GM23338 (cell line): ENCODE measurements around the gene FGF11. TPM values are rescaled to one million over a fixed set of nuclear protein-coding genes. Genes with fewer than 3 reads are reported as not detected.

Experiments used
- ATAC-seq: fragments of 200-7000 bp; cut with Tn5 transposase; 3 replicates; pipeline ENCODE4 v1.9.1; 2020
- DNase-seq: peaks from one replicate; pipeline ENCODE4 v3.0.0-alpha.2; 2015; ENCODE audit warnings: low spot score
- H2AFZ ChIP-seq: fragments of 200-600 bp; sonication (generic); 2 replicates; pipeline ENCODE4 v1.8.0; 2016; ENCODE audit warnings: antibody characterized with exemption, mild to moderate bottlenecking, moderate library complexity
- H3F3A ChIP-seq: fragments of 200-600 bp; sonication (generic); replicated peaks from 2 replicates; pipeline ENCODE4 v1.8.0; 2017; ENCODE audit warnings: antibody characterized with exemption, mixed run types, low read depth
- H3K27ac ChIP-seq: fragments of 200-600 bp; sonication (generic); 2 replicates; pipeline ENCODE4 v1.6.1; 2016; ENCODE audit warnings: low read depth
- H3K27me3 ChIP-seq: fragments of 200-600 bp; sonication (generic); 2 replicates; pipeline ENCODE4 v1.8.0; 2016; ENCODE audit warnings: mild to moderate bottlenecking, mixed run types, moderate library complexity; ENCODE audit not compliant: insufficient read depth
- H3K36me3 ChIP-seq: fragments of 200-600 bp; sonication (generic); 2 replicates; pipeline ENCODE4 v1.8.0; 2016; ENCODE audit warnings: mild to moderate bottlenecking; ENCODE audit not compliant: insufficient read depth
- H3K4me1 ChIP-seq: fragments of 200-600 bp; sonication (generic); 2 replicates; pipeline ENCODE4 v1.8.0; 2016; ENCODE audit warnings: mild to moderate bottlenecking, moderate library complexity; ENCODE audit not compliant: insufficient read depth
- H3K4me2 ChIP-seq: fragments of 200-600 bp; sonication (generic); 2 replicates; pipeline ENCODE4 v1.7.1; 2017; ENCODE audit warnings: mixed run types
- H3K4me3 ChIP-seq: fragments of 200-600 bp; sonication (generic); 2 replicates; pipeline ENCODE4 v1.6.1; 2016; ENCODE audit warnings: mixed run types
- H3K79me2 ChIP-seq: fragments of 200-600 bp; sonication (generic); replicated peaks from 2 replicates; pipeline ENCODE4 v1.8.0; 2017; ENCODE audit warnings: mild to moderate bottlenecking; ENCODE audit not compliant: insufficient read depth
- H3K9me2 ChIP-seq: fragments of 200-600 bp; sonication (generic); 2 replicates; pipeline ENCODE4 v1.8.0; 2017; ENCODE audit not compliant: insufficient read depth
- H4K20me1 ChIP-seq: fragments of 200-600 bp; sonication (generic); replicated peaks from 2 replicates; pipeline ENCODE4 v1.8.0; 2017; ENCODE audit warnings: mild to moderate bottlenecking; ENCODE audit not compliant: insufficient read depth
- H3K27ac Mint-ChIP-seq: 2 replicates; pipeline ENCODE4 v1.8.0; 2020; ENCODE audit warnings: inconsistent platforms, mild to moderate bottlenecking, moderate library complexity, mixed read lengths
- H3K27me3 Mint-ChIP-seq: 3 replicates; pipeline ENCODE4 v1.8.0; 2022; ENCODE audit warnings: low read depth, mild to moderate bottlenecking, moderate library complexity, mixed read lengths, inconsistent platforms; ENCODE audit not compliant: insufficient read depth, poor library complexity
- H3K36me3 Mint-ChIP-seq: 3 replicates; pipeline ENCODE4 v1.8.0; 2021; ENCODE audit warnings: low read depth, mild to moderate bottlenecking, inconsistent platforms, moderate library complexity, mixed read lengths
- H3K4me1 Mint-ChIP-seq: 3 replicates; pipeline ENCODE4 v1.8.0; 2020; ENCODE audit warnings: mild to moderate bottlenecking, inconsistent platforms, mixed read lengths
- H3K4me3 Mint-ChIP-seq: 3 replicates; pipeline ENCODE4 v1.8.0; 2021; ENCODE audit warnings: moderate library complexity, mild to moderate bottlenecking, inconsistent platforms, mixed read lengths
- H3K9me3 Mint-ChIP-seq: 3 replicates; pipeline ENCODE4 v1.8.0; 2020; ENCODE audit warnings: moderate library complexity, mild to moderate bottlenecking, inconsistent platforms, mixed read lengths
- CREB1 ChIP-seq: fragments of 250-450 bp; sonication (Bioruptor Pico); IDR thresholded peaks from 2 replicates; pipeline ENCODE4 v1.5.0; 2020; ENCODE audit warnings: low read depth, mild to moderate bottlenecking, moderate library complexity
- EZH2 ChIP-seq: fragments of 200-600 bp; sonication (generic); IDR thresholded peaks from one replicate; pipeline ENCODE4 v1.8.0; 2017; ENCODE audit warnings: antibody characterized with exemption, mild to moderate bottlenecking, low read depth; ENCODE audit not compliant: unreplicated experiment
- EZH2phosphoT487 ChIP-seq: fragments of 200-600 bp; sonication (generic); IDR thresholded peaks from one replicate; pipeline ENCODE4 v1.8.1; 2018; ENCODE audit warnings: antibody characterized with exemption; ENCODE audit not compliant: unreplicated experiment
- JUNB ChIP-seq: IDR thresholded peaks from one replicate; pipeline ENCODE4 v1.6.1; 2016; ENCODE audit warnings: antibody characterized with exemption; ENCODE audit not compliant: unreplicated experiment
- NANOG ChIP-seq: IDR thresholded peaks from 2 replicates; pipeline ENCODE4 v1.6.1; 2016; ENCODE audit warnings: antibody characterized with exemption, borderline replicate concordance
- POLR2AphosphoS5 ChIP-seq: IDR thresholded peaks from 2 replicates; pipeline ENCODE4 v1.6.1; 2016; ENCODE audit warnings: antibody characterized with exemption, low read depth
- STAT1 ChIP-seq: IDR thresholded peaks from one replicate; pipeline ENCODE4 v1.6.1; 2016; ENCODE audit warnings: antibody characterized with exemption; ENCODE audit not compliant: unreplicated experiment
- ZNF114 ChIP-seq: fragments of 250-450 bp; sonication (Bioruptor Pico); IDR thresholded peaks from 2 replicates; pipeline ENCODE4 v1.5.0; 2020; ENCODE audit warnings: mild to moderate bottlenecking, moderate library complexity
- ZNF331 ChIP-seq: fragments of 250-450 bp; sonication (Bioruptor Pico); IDR thresholded peaks from 2 replicates; pipeline ENCODE4 v1.5.0; 2020; ENCODE audit warnings: low read depth, mild to moderate bottlenecking, moderate library complexity
- polyA plus RNA-seq: library from polyadenylated mRNA; unstranded; fragments of >200 nt; fragmentation: Nextera tagmentation; extraction: Ambion mirVana; gene quantifications from 2 replicates; pipeline ENCODE4 v1.2.1, GENCODE V29; 2016
- total RNA-seq: library from RNA; depleted of rRNA; stranded (reverse); fragments of >200 nt; shearing (Covaris generic); gene quantifications from 2 replicates; pipeline ENCODE4 v1.2.3, GENCODE V29; 2014
- TF ChIP-seq, protein P1 (sequence below), 2 experiments: fragments of 200-600 bp in 1 of 2; sonication (generic) in 1 of 2; conservative IDR thresholded peaks; 2 replicates each; pipeline versions ENCODE4 v1.5.1 to v1.6.1; 2016 to 2017; ENCODE audit warnings: antibody characterized with exemption in 2 of 2, low read depth in 2 of 2, mild to moderate bottlenecking in 2 of 2, moderate library complexity in 1 of 2
- TF ChIP-seq, protein P2 (sequence below): fragments of 250-450 bp; sonication (Bioruptor Pico); IDR thresholded peaks from 2 replicates; pipeline ENCODE4 v1.5.0; 2020; ENCODE audit warnings: mild to moderate bottlenecking, moderate library complexity
- TF ChIP-seq, protein P3 (sequence below): IDR thresholded peaks from 2 replicates; pipeline ENCODE4 v1.6.1; 2016; ENCODE audit warnings: antibody characterized with exemption
- TF ChIP-seq, protein P4 (sequence below): IDR thresholded peaks from one replicate; pipeline ENCODE4 v1.6.1; 2018; ENCODE audit warnings: antibody characterized with exemption; ENCODE audit not compliant: unreplicated experiment

Gene FGF11
- total and polyA plus RNA-seq, 2 experiments from 2014 or later: 11.1 to 16.6 TPM

DNA sequence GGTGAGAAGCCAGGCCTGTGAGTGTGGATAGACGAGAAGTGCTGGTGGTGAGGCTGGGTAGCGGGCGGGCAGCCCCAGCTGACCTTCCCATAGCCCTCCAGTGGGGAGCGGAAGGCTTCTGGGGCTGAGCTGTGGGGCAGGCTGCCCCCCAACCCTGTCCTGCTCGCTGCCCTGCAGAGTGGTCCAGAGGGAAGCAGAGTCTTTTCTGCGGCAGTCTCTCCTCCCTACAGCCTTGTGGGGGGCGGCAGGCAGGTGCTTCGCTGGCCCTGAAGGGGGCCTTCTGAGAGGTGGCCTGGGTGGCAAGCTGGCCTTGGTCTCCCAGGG is 27.9 kb upstream of the FGF11 start:
- H3K4me1 ChIP-seq: peaks cover 14% of the 10 kb centered on the region
- H3K4me3 ChIP-seq: no peak overlapping the region
- Mint-ChIP-seq H3K4me1 (peaks cover 27% of the 10 kb centered on the region), H3K27me3 (peaks cover 16% of the 10 kb centered on the region), H3K9me3 (no peaks in the 10 kb centered on the region), H3K4me3 (no peak overlapping the region), H3K36me3 (peaks cover 31% of the 10 kb centered on the region), H3K27ac (no peak overlapping the region)
- H3F3A ChIP-seq: peaks cover 8% of the 10 kb centered on the region
- H3K79me2 ChIP-seq: no peaks in the 10 kb centered on the region; the same call in 1 of the 2 replicates
- no peaks in the 10 kb centered on the region; the same call in none of the 2 replicates for H4K20me1 ChIP-seq
- ATAC-seq (no peak), DNase-seq (no peak)
- no peaks in the 10 kb centered on the region; the same call in 1 of the 2 replicates for H3K36me3 ChIP-seq
- H3K27ac ChIP-seq: no peak overlapping the region
- H3K9me2 ChIP-seq: no peaks in the 10 kb centered on the region
- H3K4me2 ChIP-seq: no peak overlapping the region
- H2AFZ ChIP-seq: no peak overlapping the region
- no peaks in the 10 kb centered on the region for H3K27me3 ChIP-seq
- TF ChIP-seq, protein P1, sequence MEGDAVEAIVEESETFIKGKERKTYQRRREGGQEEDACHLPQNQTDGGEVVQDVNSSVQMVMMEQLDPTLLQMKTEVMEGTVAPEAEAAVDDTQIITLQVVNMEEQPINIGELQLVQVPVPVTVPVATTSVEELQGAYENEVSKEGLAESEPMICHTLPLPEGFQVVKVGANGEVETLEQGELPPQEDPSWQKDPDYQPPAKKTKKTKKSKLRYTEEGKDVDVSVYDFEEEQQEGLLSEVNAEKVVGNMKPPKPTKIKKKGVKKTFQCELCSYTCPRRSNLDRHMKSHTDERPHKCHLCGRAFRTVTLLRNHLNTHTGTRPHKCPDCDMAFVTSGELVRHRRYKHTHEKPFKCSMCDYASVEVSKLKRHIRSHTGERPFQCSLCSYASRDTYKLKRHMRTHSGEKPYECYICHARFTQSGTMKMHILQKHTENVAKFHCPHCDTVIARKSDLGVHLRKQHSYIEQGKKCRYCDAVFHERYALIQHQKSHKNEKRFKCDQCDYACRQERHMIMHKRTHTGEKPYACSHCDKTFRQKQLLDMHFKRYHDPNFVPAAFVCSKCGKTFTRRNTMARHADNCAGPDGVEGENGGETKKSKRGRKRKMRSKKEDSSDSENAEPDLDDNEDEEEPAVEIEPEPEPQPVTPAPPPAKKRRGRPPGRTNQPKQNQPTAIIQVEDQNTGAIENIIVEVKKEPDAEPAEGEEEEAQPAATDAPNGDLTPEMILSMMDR (conservative IDR thresholded peaks at IDR 0.05; ENCODE audit: low read depth in 2 of 2): no peak
- TF ChIP-seq ZNF114: no peak
- TF ChIP-seq EZH2: no peak
- TF ChIP-seq JUNB: no peak
- TF ChIP-seq CREB1: no peak
- TF ChIP-seq NANOG: no peak
- TF ChIP-seq STAT1: no peak
- no peak for TF ChIP-seq ZNF331 (CRISPR knock-in tag)
- TF ChIP-seq, protein P2, sequence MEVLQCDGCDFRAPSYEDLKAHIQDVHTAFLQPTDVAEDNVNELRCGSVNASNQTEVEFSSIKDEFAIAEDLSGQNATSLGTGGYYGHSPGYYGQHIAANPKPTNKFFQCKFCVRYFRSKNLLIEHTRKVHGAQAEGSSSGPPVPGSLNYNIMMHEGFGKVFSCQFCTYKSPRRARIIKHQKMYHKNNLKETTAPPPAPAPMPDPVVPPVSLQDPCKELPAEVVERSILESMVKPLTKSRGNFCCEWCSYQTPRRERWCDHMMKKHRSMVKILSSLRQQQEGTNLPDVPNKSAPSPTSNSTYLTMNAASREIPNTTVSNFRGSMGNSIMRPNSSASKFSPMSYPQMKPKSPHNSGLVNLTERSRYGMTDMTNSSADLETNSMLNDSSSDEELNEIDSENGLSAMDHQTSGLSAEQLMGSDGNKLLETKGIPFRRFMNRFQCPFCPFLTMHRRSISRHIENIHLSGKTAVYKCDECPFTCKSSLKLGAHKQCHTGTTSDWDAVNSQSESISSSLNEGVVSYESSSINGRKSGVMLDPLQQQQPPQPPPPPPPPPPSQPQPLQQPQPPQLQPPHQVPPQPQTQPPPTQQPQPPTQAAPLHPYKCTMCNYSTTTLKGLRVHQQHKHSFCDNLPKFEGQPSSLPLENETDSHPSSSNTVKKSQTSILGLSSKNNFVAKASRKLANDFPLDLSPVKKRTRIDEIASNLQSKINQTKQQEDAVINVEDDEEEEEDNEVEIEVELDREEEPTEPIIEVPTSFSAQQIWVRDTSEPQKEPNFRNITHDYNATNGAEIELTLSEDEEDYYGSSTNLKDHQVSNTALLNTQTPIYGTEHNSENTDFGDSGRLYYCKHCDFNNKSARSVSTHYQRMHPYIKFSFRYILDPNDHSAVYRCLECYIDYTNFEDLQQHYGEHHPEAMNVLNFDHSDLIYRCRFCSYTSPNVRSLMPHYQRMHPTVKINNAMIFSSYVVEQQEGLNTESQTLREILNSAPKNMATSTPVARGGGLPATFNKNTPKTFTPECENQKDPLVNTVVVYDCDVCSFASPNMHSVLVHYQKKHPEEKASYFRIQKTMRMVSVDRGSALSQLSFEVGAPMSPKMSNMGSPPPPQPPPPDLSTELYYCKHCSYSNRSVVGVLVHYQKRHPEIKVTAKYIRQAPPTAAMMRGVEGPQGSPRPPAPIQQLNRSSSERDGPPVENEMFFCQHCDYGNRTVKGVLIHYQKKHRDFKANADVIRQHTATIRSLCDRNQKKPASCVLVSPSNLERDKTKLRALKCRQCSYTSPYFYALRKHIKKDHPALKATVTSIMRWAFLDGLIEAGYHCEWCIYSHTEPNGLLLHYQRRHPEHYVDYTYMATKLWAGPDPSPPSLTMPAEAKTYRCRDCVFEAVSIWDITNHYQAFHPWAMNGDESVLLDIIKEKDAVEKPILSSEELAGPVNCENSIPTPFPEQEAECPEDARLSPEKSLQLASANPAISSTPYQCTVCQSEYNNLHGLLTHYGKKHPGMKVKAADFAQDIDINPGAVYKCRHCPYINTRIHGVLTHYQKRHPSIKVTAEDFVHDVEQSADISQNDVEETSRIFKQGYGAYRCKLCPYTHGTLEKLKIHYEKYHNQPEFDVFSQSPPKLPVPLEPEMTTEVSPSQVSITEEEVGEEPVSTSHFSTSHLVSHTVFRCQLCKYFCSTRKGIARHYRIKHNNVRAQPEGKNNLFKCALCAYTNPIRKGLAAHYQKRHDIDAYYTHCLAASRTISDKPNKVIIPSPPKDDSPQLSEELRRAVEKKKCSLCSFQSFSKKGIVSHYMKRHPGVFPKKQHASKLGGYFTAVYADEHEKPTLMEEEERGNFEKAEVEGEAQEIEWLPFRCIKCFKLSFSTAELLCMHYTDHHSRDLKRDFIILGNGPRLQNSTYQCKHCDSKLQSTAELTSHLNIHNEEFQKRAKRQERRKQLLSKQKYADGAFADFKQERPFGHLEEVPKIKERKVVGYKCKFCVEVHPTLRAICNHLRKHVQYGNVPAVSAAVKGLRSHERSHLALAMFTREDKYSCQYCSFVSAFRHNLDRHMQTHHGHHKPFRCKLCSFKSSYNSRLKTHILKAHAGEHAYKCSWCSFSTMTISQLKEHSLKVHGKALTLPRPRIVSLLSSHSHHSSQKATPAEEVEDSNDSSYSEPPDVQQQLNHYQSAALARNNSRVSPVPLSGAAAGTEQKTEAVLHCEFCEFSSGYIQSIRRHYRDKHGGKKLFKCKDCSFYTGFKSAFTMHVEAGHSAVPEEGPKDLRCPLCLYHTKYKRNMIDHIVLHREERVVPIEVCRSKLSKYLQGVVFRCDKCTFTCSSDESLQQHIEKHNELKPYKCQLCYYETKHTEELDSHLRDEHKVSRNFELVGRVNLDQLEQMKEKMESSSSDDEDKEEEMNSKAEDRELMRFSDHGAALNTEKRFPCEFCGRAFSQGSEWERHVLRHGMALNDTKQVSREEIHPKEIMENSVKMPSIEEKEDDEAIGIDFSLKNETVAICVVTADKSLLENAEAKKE (CRISPR knock-in tag): no peak
- TF ChIP-seq, protein P3, sequence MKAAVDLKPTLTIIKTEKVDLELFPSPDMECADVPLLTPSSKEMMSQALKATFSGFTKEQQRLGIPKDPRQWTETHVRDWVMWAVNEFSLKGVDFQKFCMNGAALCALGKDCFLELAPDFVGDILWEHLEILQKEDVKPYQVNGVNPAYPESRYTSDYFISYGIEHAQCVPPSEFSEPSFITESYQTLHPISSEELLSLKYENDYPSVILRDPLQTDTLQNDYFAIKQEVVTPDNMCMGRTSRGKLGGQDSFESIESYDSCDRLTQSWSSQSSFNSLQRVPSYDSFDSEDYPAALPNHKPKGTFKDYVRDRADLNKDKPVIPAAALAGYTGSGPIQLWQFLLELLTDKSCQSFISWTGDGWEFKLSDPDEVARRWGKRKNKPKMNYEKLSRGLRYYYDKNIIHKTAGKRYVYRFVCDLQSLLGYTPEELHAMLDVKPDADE: no peak
- no peak for TF ChIP-seq EZH2phosphoT487
- no peak for TF ChIP-seq POLR2AphosphoS5
- TF ChIP-seq, protein P4, sequence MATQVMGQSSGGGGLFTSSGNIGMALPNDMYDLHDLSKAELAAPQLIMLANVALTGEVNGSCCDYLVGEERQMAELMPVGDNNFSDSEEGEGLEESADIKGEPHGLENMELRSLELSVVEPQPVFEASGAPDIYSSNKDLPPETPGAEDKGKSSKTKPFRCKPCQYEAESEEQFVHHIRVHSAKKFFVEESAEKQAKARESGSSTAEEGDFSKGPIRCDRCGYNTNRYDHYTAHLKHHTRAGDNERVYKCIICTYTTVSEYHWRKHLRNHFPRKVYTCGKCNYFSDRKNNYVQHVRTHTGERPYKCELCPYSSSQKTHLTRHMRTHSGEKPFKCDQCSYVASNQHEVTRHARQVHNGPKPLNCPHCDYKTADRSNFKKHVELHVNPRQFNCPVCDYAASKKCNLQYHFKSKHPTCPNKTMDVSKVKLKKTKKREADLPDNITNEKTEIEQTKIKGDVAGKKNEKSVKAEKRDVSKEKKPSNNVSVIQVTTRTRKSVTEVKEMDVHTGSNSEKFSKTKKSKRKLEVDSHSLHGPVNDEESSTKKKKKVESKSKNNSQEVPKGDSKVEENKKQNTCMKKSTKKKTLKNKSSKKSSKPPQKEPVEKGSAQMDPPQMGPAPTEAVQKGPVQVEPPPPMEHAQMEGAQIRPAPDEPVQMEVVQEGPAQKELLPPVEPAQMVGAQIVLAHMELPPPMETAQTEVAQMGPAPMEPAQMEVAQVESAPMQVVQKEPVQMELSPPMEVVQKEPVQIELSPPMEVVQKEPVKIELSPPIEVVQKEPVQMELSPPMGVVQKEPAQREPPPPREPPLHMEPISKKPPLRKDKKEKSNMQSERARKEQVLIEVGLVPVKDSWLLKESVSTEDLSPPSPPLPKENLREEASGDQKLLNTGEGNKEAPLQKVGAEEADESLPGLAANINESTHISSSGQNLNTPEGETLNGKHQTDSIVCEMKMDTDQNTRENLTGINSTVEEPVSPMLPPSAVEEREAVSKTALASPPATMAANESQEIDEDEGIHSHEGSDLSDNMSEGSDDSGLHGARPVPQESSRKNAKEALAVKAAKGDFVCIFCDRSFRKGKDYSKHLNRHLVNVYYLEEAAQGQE: no peak
